Thoracic aorta (tissue), 2 donors: ENCODE measurements around the gene DARS1. TPM values are rescaled to one million over a fixed set of nuclear protein-coding genes. Genes with fewer than 3 reads are reported as not detected.
"Not testable (repeated sequence)": the region's sequence is repeated elsewhere in the genome, so short reads cannot be mapped to it uniquely, and the experiment has no call there.

Experiments
- ATAC-seq: fragments of 150-250 bp; one replicate; pipeline ENCODE4 v1.8.0; 2017; ENCODE audit warnings: low read depth; ENCODE audit not compliant: insufficient number of reproducible peaks, low FRiP score
- DNase-seq: peaks from one replicate; pipeline ENCODE4 v3.0.0-alpha.2; 2020; ENCODE audit warnings: low spot score
- H3K27ac ChIP-seq, 2 donors: fragments of 200-600 bp; sonication (generic); 1 replicate in 1 of 2; 2 replicates in 1 of 2; pipeline ENCODE4 v1.5.1; 2016; ENCODE audit warnings: mild to moderate bottlenecking in 2 of 2, moderate library complexity in 2 of 2
- H3K27me3 ChIP-seq: fragments of 200-600 bp; sonication (generic); replicated peaks from 2 replicates; pipeline ENCODE4 v1.6.0; 2016; ENCODE audit warnings: mild to moderate bottlenecking; ENCODE audit not compliant: insufficient read depth
- H3K36me3 ChIP-seq: fragments of 200-600 bp; sonication (generic); one replicate; pipeline ENCODE4 v1.5.1; 2016
- H3K4me1 ChIP-seq, 2 donors: fragments of 200-600 bp; sonication (generic); 1 replicate in 1 of 2; 2 replicates in 1 of 2; pipeline versions ENCODE4 v1.5.1 to v1.6.0; 2016; ENCODE audit warnings: low read depth in 2 of 2, mild to moderate bottlenecking in 1 of 2; ENCODE audit not compliant: control insufficient read depth in 1 of 2
- H3K4me3 ChIP-seq: fragments of 200-600 bp; sonication (generic); 2 replicates; pipeline ENCODE4 v1.5.1; 2016; ENCODE audit warnings: mild to moderate bottlenecking
- H3K9me3 ChIP-seq: fragments of 200-600 bp; sonication (generic); 2 replicates; pipeline ENCODE4 v1.5.1; 2016
- total RNA-seq, 2 donors: library from RNA; depleted of rRNA; stranded (reverse); fragments of >200 nt; gene quantifications; one replicate each; pipeline versions ENCODE4 v1.1.0 to v1.2.3, GENCODE V29; 2016
- TF ChIP-seq, protein P1 (sequence below): fragments of 200-600 bp; sonication (generic); IDR thresholded peaks from one replicate; pipeline ENCODE4 v1.5.1; 2019; ENCODE audit warnings: antibody characterized with exemption

The DARS1 gene
- total RNA-seq, 2 donors from 2014 or later, result 42.8 to 67.9 TPM

DNA sequence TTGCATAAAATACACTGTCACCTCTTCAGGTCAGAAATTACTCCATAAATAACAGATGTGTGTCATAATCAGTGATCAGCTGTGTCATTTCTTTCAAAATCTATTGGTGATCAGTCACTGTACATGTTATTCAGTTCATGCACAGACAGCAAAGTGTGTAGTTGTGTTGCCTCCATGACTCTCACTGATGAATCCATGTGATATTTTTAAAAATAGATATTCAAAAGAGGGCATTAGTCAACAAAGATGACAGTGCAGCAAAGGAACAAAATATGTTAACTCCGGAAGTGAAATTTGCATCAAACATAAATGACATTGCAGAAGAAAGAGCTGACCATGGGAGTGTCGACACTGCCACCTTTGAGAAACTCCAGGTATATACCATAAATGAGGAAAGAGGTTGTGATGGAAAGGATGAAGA is 92.0 kb downstream of the DARS1 start:
- no peaks in the 10 kb centered on the region for H3K9me3 ChIP-seq
- H3K36me3 ChIP-seq, result no peaks in the 10 kb centered on the region
- no peak for DNase-seq
- H3K4me1 ChIP-seq, result no peaks in the 10 kb centered on the region
- H3K4me3 ChIP-seq, result no peak overlapping the region
- H3K27me3 ChIP-seq, result no peaks in the 10 kb centered on the region
- no peak overlapping the region for H3K27ac ChIP-seq
- no peak for ATAC-seq
- TF ChIP-seq, protein P1, sequence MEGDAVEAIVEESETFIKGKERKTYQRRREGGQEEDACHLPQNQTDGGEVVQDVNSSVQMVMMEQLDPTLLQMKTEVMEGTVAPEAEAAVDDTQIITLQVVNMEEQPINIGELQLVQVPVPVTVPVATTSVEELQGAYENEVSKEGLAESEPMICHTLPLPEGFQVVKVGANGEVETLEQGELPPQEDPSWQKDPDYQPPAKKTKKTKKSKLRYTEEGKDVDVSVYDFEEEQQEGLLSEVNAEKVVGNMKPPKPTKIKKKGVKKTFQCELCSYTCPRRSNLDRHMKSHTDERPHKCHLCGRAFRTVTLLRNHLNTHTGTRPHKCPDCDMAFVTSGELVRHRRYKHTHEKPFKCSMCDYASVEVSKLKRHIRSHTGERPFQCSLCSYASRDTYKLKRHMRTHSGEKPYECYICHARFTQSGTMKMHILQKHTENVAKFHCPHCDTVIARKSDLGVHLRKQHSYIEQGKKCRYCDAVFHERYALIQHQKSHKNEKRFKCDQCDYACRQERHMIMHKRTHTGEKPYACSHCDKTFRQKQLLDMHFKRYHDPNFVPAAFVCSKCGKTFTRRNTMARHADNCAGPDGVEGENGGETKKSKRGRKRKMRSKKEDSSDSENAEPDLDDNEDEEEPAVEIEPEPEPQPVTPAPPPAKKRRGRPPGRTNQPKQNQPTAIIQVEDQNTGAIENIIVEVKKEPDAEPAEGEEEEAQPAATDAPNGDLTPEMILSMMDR, result no peak

GRCh38 chr2:135890835-135891234 is 94.6 kb downstream of the DARS1 start:
- ATAC-seq (no peak), DNase-seq (no peak)
- Histone ChIP-seq H3K27ac (no peak overlapping the region), H3K4me3 (no peak overlapping the region), H3K9me3 (no peaks in the 10 kb centered on the region), H3K4me1 (no peaks in the 10 kb centered on the region), H3K27me3 (no peaks in the 10 kb centered on the region), H3K36me3 (no peaks in the 10 kb centered on the region)
- TF ChIP-seq, protein P1, result no peak

DNA sequence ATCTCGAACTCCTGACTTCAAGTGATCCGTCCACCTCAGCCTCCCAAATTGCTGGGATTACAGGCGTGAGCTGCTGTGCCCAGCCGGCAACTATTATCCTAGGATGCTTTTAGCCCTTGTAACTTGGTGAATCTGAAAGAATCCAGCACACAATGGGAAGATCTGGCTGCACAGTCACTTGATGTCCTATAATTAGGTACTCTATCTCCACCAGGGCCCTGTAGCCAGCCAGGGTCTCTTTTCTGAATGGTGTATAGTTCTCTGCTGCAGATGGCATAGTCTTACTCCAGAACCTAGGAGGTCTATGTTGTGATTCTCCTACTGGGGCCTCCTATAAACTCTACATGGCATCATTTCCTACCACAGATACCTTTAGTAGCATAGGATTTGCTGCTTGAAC is 95.3 kb downstream of the DARS1 start:
- no peak overlapping the region for H3K27ac ChIP-seq
- H3K9me3 ChIP-seq, result no peaks in the 10 kb centered on the region
- ATAC-seq (no peak), DNase-seq (no peak)
- no peaks in the 10 kb centered on the region for H3K4me1 ChIP-seq
- TF ChIP-seq, protein P1, result no peak
- no peaks in the 10 kb centered on the region for H3K27me3 ChIP-seq
- H3K4me3 ChIP-seq, result no peak overlapping the region
- no peaks in the 10 kb centered on the region for H3K36me3 ChIP-seq

- DNase-seq, H3K9me3 ChIP-seq, H3K4me3 ChIP-seq, H3K27me3 ChIP-seq, ATAC-seq, H3K4me1 ChIP-seq, H3K27ac ChIP-seq, H3K36me3 ChIP-seq: not testable (repeated sequence)
These were observed 96.8 kb downstream of the DARS1 start for GRCh38 chr2:135888587-135888986.

DNA sequence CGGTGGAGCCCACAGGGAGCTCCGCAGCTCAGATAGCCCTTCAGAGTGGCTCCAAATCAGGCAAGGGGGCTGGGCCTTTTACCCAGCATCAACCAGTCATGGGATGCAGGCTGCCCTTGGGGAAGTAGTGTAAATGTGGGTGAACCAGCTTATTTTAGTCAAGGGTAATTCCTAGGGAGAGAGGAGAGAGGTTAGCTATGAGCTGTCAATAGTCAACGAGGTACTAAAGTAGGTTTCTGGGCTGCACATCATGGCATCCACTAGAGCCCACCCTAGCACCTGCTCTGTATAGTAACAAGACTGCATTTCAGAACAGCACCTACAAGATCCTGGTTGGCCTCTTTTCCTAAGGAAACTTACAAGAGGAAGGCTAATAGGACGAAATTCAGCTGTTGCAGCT is 99.7 kb downstream of the DARS1 start:
- H3K27me3 ChIP-seq, result no peaks in the 10 kb centered on the region
- ATAC-seq, result no peak
- no peaks in the 10 kb centered on the region for H3K4me1 ChIP-seq

GRCh38 chr2:135882415-135882814 is 103.0 kb downstream of the DARS1 start:
- no peak overlapping the region for H3K27ac ChIP-seq
- TF ChIP-seq, protein P1, result no peak
- H3K27me3 ChIP-seq, result no peaks in the 10 kb centered on the region
- H3K9me3 ChIP-seq, result no peaks in the 10 kb centered on the region
- no peaks in the 10 kb centered on the region for H3K36me3 ChIP-seq
- H3K4me1 ChIP-seq, result no peaks in the 10 kb centered on the region
- no peak for DNase-seq
- ATAC-seq, result no peak
- H3K4me3 ChIP-seq, result no peak overlapping the region

More for the DNA sequence above, 99.7 kb downstream of the DARS1 start:
- H3K36me3 ChIP-seq, result no peaks in the 10 kb centered on the region
- H3K9me3 ChIP-seq, result no peaks in the 10 kb centered on the region
- TF ChIP-seq, protein P1, result no peak
- no peak overlapping the region for H3K27ac ChIP-seq
- no peak for DNase-seq
- no peak overlapping the region for H3K4me3 ChIP-seq

- H3K9me3 ChIP-seq, H3K36me3 ChIP-seq, ATAC-seq, DNase-seq, H3K27me3 ChIP-seq: not testable (repeated sequence)
- Histone ChIP-seq H3K27ac (peak overlapping the region; percentile 34 to 74), H3K4me3 (peak overlapping the region; percentile 85), H3K4me1 (peaks cover 0 to 12% of the 10 kb centered on the region in 2 donors)
These were observed 108.7 kb downstream of the DARS1 start for GRCh38 chr2:135876770-135877169.
